ENCODE data around the gene TNIK.

The TNIK gene

GRCh38 chr3:171230865-171231264 lies 229.3 kb downstream of the TNIK start:
- TF ChIP-seq CTCF (conservative IDR thresholded peaks at IDR 0.05; ENCODE audit: low read depth, low read length), result no peak
- H3K27me3 ChIP-seq (ENCODE audit: insufficient read depth, low read depth), result no peaks in the 10 kb centered on the region
- no peak overlapping the region for H3K27ac ChIP-seq
- H3K4me3 ChIP-seq (IDR thresholded peaks at IDR 0.05; ENCODE audit: insufficient read depth, low read depth, low read length), result no peak overlapping the region
- H3K36me3 ChIP-seq (ENCODE audit: insufficient read depth), result no peaks in the 10 kb centered on the region
- no peak overlapping the region for H3K9ac ChIP-seq
- H4K20me1 ChIP-seq (ENCODE audit: insufficient read depth), result no peaks in the 10 kb centered on the region
- no peaks in the 10 kb centered on the region for H3K79me2 ChIP-seq (ENCODE audit: insufficient read depth, low read depth)
- H2AFZ ChIP-seq (ENCODE audit: low read depth), result no peak overlapping the region
- no peak overlapping the region for H3K4me2 ChIP-seq
- H3K4me1 ChIP-seq (ENCODE audit: low read depth, poor library complexity, severe bottlenecking), result no peaks in the 10 kb centered on the region

- Histone ChIP-seq H3K79me2 (ENCODE audit: insufficient read depth, low read depth) (no peaks in the 10 kb centered on the region), H2AFZ (ENCODE audit: low read depth) (no peak overlapping the region), H3K36me3 (ENCODE audit: insufficient read depth) (no peaks in the 10 kb centered on the region), H4K20me1 (ENCODE audit: insufficient read depth) (no peaks in the 10 kb centered on the region), H3K27me3 (ENCODE audit: insufficient read depth, low read depth) (no peaks in the 10 kb centered on the region), H3K4me1 (ENCODE audit: low read depth, poor library complexity, severe bottlenecking) (no peaks in the 10 kb centered on the region), H3K27ac (no peak overlapping the region), H3K4me3 (IDR thresholded peaks at IDR 0.05; ENCODE audit: insufficient read depth, low read depth, low read length) (no peak overlapping the region), H3K9ac (no peak overlapping the region), H3K4me2 (no peak overlapping the region)
- no peak for TF ChIP-seq CTCF (conservative IDR thresholded peaks at IDR 0.05; ENCODE audit: low read depth, low read length)
Measured at GRCh38 chr3:171229173-171229572, 231.0 kb downstream of the TNIK start.

- Histone ChIP-seq H3K4me2 (no peak overlapping the region), H3K36me3 (ENCODE audit: insufficient read depth) (no peaks in the 10 kb centered on the region), H3K27me3 (ENCODE audit: insufficient read depth, low read depth) (no peaks in the 10 kb centered on the region), H3K4me3 (IDR thresholded peaks at IDR 0.05; ENCODE audit: insufficient read depth, low read depth, low read length) (no peak overlapping the region), H3K79me2 (ENCODE audit: insufficient read depth, low read depth) (no peaks in the 10 kb centered on the region), H3K27ac (no peak overlapping the region), H3K9ac (no peak overlapping the region), H3K4me1 (ENCODE audit: low read depth, poor library complexity, severe bottlenecking) (no peaks in the 10 kb centered on the region), H2AFZ (ENCODE audit: low read depth) (no peak overlapping the region), H4K20me1 (ENCODE audit: insufficient read depth) (no peaks in the 10 kb centered on the region)
- no peak for TF ChIP-seq CTCF (conservative IDR thresholded peaks at IDR 0.05; ENCODE audit: low read depth, low read length)
Measured at GRCh38 chr3:171228240-171228639, 232.0 kb downstream of the TNIK start.

- Histone ChIP-seq H3K4me2 (no peak overlapping the region), H3K79me2 (ENCODE audit: insufficient read depth, low read depth) (no peaks in the 10 kb centered on the region), H3K9ac (no peak overlapping the region), H3K4me1 (ENCODE audit: low read depth, poor library complexity, severe bottlenecking) (no peaks in the 10 kb centered on the region), H3K27me3 (ENCODE audit: insufficient read depth, low read depth) (no peaks in the 10 kb centered on the region), H4K20me1 (ENCODE audit: insufficient read depth) (no peaks in the 10 kb centered on the region), H3K27ac (no peak overlapping the region), H3K36me3 (ENCODE audit: insufficient read depth) (no peaks in the 10 kb centered on the region), H2AFZ (ENCODE audit: low read depth) (no peak overlapping the region), H3K4me3 (IDR thresholded peaks at IDR 0.05; ENCODE audit: insufficient read depth, low read depth, low read length) (no peak overlapping the region)
- TF ChIP-seq CTCF (conservative IDR thresholded peaks at IDR 0.05; ENCODE audit: low read depth, low read length), result no peak
Measured at GRCh38 chr3:171227828-171228227, 232.4 kb downstream of the TNIK start.

- H3K9ac ChIP-seq, result no peak overlapping the region
- H3K79me2 ChIP-seq (ENCODE audit: insufficient read depth, low read depth), result no peaks in the 10 kb centered on the region
- no peak overlapping the region for H2AFZ ChIP-seq (ENCODE audit: low read depth)
- H3K27ac ChIP-seq, result no peak overlapping the region
- H3K27me3 ChIP-seq (ENCODE audit: insufficient read depth, low read depth), result no peaks in the 10 kb centered on the region
- no peak overlapping the region for H3K4me3 ChIP-seq (IDR thresholded peaks at IDR 0.05; ENCODE audit: insufficient read depth, low read depth, low read length)
- no peaks in the 10 kb centered on the region for H3K36me3 ChIP-seq (ENCODE audit: insufficient read depth)
- H3K4me1 ChIP-seq (ENCODE audit: low read depth, poor library complexity, severe bottlenecking), result no peaks in the 10 kb centered on the region
- H3K4me2 ChIP-seq, result no peak overlapping the region
- no peak for TF ChIP-seq CTCF (conservative IDR thresholded peaks at IDR 0.05; ENCODE audit: low read depth, low read length)
- H4K20me1 ChIP-seq (ENCODE audit: insufficient read depth), result no peaks in the 10 kb centered on the region
Measured at GRCh38 chr3:171227359-171227758, 232.8 kb downstream of the TNIK start.
